SU-DHL-6 (cell line): ENCODE results near the gene BATF.

Experiments
- H2AFZ ChIP-seq: fragments of 200-600 bp; sonication (generic); 2 replicates; pipeline ENCODE4 v1.6.1; 2014; ENCODE audit warnings: low read depth, mild to moderate bottlenecking, moderate library complexity, mixed read lengths, antibody characterized with exemption, low read length; ENCODE audit not compliant: severe bottlenecking
- H3F3A ChIP-seq: fragments of 200-600 bp; shearing (Covaris generic); 2 replicates; pipeline ENCODE4 v1.6.0; 2016; ENCODE audit warnings: antibody characterized with exemption, mild to moderate bottlenecking; ENCODE audit not compliant: insufficient read depth
- H3K27ac ChIP-seq: fragments of 200-600 bp; sonication (generic); 2 replicates; pipeline ENCODE4 v1.5.1; 2016; ENCODE audit warnings: low read depth, mild to moderate bottlenecking, low read length, moderate library complexity, mixed read lengths
- H3K27me3 ChIP-seq: fragments of 200-600 bp; sonication (generic), shearing (Covaris generic); 2 replicates; pipeline ENCODE4 v1.6.0; 2014; ENCODE audit warnings: mild to moderate bottlenecking, low read length
- H3K36me3 ChIP-seq: fragments of 200-600 bp; sonication (generic); 2 replicates; pipeline ENCODE4 v1.6.1; 2014; ENCODE audit warnings: mild to moderate bottlenecking, low read length, mixed read lengths
- H3K4me2 ChIP-seq: fragments of 300-600, 200-600 bp; shearing (Covaris generic), sonication (generic); 2 replicates; pipeline ENCODE4 v1.6.0; 2014; ENCODE audit warnings: low read length, low read depth, mild to moderate bottlenecking; ENCODE audit not compliant: poor library complexity, severe bottlenecking
- H3K4me3 ChIP-seq: fragments of 200-600 bp; sonication (generic); 2 replicates; pipeline ENCODE4 v1.5.1; 2014; ENCODE audit warnings: antibody characterized with exemption, low read length, mild to moderate bottlenecking, mixed read lengths; ENCODE audit not compliant: insufficient read depth, poor library complexity, severe bottlenecking
- H3K79me2 ChIP-seq: fragments of 200-600 bp; sonication (generic); 2 replicates; pipeline ENCODE4 v1.6.1; 2014; ENCODE audit warnings: mild to moderate bottlenecking, low read length, moderate library complexity; ENCODE audit not compliant: insufficient read depth
- H3K9ac ChIP-seq: fragments of 200-600 bp; sonication (generic); 2 replicates; pipeline ENCODE4 v1.7.0; 2014; ENCODE audit warnings: mild to moderate bottlenecking, low read length
- H3K9me2 ChIP-seq: fragments of 200-600 bp; sonication (generic); replicated peaks from 2 replicates; pipeline ENCODE4 v1.6.1; 2014; ENCODE audit warnings: low read length; ENCODE audit not compliant: insufficient read depth
- H3K9me3 ChIP-seq: fragments of 200-600 bp; sonication (generic); 2 replicates; pipeline ENCODE4 v1.6.1; 2014; ENCODE audit warnings: low read length, mixed read lengths; ENCODE audit not compliant: insufficient read depth
- H4K20me1 ChIP-seq: fragments of 200-600 bp; sonication (generic); 2 replicates; pipeline ENCODE4 v1.6.1; 2014; ENCODE audit warnings: low read depth, mild to moderate bottlenecking, antibody characterized with exemption, low read length, moderate library complexity, mixed read lengths
- EZH2phosphoT487 ChIP-seq: fragments of 200-600 bp; sonication (generic), shearing (Covaris generic); conservative IDR thresholded peaks from 2 replicates; pipeline ENCODE4 v1.6.1; 2018; ENCODE audit warnings: mild to moderate bottlenecking, antibody characterized with exemption, low read length, moderate library complexity, mixed read lengths
- TF ChIP-seq, protein P1 (sequence below): fragments of 200-600 bp; sonication (generic); IDR thresholded peaks from one replicate; pipeline ENCODE4 v1.5.1; 2017; ENCODE audit warnings: antibody characterized with exemption, mild to moderate bottlenecking, low read length, moderate library complexity; ENCODE audit not compliant: insufficient read depth, poor library complexity, severe bottlenecking

The BATF gene

DNA sequence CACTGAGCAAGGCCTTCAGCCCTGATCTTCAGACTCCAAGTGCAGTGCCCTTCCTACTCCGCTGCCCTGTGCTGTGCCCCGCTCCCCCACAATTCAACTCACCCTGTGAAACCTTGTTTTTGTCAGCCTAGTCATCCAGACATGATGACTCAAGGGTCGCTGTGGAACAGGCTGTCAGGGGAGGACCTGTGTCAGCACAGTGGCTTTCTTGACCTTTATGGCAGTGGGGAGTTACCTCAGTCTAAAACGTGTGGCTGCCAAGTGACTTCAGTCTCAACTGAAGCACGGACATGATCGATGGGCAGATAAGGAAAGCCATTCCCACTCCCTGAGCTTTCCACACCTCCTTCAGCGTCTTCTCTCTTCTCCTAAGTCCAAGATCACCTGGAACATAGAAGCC, 39.8 kb downstream of the BATF start:
- H3K9me3 ChIP-seq: no peaks in the 10 kb centered on the region
- no peak overlapping the region for H3K9ac ChIP-seq
- no peaks in the 10 kb centered on the region for H3K9me2 ChIP-seq
- H3K4me2 ChIP-seq: no peak overlapping the region
- no peak overlapping the region for H3K27ac ChIP-seq
- TF ChIP-seq, protein P1, sequence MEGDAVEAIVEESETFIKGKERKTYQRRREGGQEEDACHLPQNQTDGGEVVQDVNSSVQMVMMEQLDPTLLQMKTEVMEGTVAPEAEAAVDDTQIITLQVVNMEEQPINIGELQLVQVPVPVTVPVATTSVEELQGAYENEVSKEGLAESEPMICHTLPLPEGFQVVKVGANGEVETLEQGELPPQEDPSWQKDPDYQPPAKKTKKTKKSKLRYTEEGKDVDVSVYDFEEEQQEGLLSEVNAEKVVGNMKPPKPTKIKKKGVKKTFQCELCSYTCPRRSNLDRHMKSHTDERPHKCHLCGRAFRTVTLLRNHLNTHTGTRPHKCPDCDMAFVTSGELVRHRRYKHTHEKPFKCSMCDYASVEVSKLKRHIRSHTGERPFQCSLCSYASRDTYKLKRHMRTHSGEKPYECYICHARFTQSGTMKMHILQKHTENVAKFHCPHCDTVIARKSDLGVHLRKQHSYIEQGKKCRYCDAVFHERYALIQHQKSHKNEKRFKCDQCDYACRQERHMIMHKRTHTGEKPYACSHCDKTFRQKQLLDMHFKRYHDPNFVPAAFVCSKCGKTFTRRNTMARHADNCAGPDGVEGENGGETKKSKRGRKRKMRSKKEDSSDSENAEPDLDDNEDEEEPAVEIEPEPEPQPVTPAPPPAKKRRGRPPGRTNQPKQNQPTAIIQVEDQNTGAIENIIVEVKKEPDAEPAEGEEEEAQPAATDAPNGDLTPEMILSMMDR: no peak
- TF ChIP-seq EZH2phosphoT487: no peak
- H3F3A ChIP-seq: no peaks in the 10 kb centered on the region
- no peaks in the 10 kb centered on the region for H3K36me3 ChIP-seq
- H4K20me1 ChIP-seq: no peaks in the 10 kb centered on the region
- H3K27me3 ChIP-seq: no peaks in the 10 kb centered on the region
- no peaks in the 10 kb centered on the region for H3K79me2 ChIP-seq
- no peak overlapping the region for H3K4me3 ChIP-seq
- H2AFZ ChIP-seq: no peak overlapping the region

DNA sequence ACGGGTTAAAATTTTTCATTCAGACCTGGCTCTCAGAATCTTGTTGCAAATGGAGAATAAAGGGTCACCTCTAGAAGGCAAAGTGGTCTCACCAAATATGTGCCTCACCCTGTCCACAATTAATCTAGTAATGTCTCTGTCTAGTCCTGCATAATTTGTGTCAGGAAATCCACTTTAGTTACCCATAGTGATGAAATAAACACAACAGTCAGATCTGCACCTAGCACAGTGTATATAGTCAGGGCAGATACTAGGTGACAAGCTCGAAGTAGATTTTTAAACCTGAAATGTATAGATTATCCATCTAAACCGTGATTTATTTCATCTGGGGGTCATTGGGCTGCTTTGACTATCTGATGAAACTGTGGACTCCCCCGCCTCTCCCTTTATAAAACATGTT, 40.2 kb downstream of the BATF start:
- Histone ChIP-seq H3K36me3 (no peaks in the 10 kb centered on the region), H3K9ac (no peak overlapping the region), H3K4me3 (no peak overlapping the region), H2AFZ (no peak overlapping the region), H3F3A (no peaks in the 10 kb centered on the region), H4K20me1 (no peaks in the 10 kb centered on the region), H3K27ac (no peak overlapping the region), H3K9me3 (no peaks in the 10 kb centered on the region), H3K4me2 (no peak overlapping the region), H3K9me2 (no peaks in the 10 kb centered on the region), H3K27me3 (no peaks in the 10 kb centered on the region), H3K79me2 (no peaks in the 10 kb centered on the region)
- TF ChIP-seq, protein P1: no peak
- TF ChIP-seq EZH2phosphoT487: no peak

DNA sequence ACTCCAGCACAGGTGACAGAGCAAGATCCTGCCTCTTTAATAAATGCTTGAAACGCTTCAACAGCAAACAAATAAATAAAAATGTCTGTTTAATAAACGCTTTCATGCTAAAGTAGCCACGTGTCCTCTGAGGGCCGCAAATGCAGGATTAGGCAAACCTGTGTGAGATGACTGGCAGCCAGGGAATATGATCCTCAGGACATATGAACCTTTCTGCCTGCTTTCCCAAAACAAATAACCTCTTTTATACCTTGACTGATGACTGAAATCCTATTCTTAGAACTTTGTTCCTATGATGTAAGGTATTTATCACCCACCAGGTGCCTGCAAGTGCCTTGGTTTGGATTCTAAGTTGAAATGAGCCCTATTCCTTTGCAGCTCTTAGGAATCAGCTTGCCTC, 41.7 kb downstream of the BATF start:
- H3K9me3 ChIP-seq: no peaks in the 10 kb centered on the region
- H4K20me1 ChIP-seq: no peaks in the 10 kb centered on the region
- H3K9me2 ChIP-seq: no peaks in the 10 kb centered on the region
- H3K36me3 ChIP-seq: no peaks in the 10 kb centered on the region
- no peak overlapping the region for H3K4me3 ChIP-seq
- H3K79me2 ChIP-seq: no peaks in the 10 kb centered on the region
- H3K27me3 ChIP-seq: no peaks in the 10 kb centered on the region
- no peak overlapping the region for H3K27ac ChIP-seq
- H3F3A ChIP-seq: no peaks in the 10 kb centered on the region
- no peak overlapping the region for H3K4me2 ChIP-seq
- H3K9ac ChIP-seq: no peak overlapping the region
- H2AFZ ChIP-seq: no peak overlapping the region
- TF ChIP-seq, protein P1: no peak
- TF ChIP-seq EZH2phosphoT487: no peak
